Endothelial cell of umbilical vein (primary cell): ENCODE results near the gene KCTD19. TPM values are rescaled to one million over a fixed set of nuclear protein-coding genes. Genes with fewer than 3 reads are reported as not detected.

Experiments
- BruUV-seq: library from RNA; stranded (reverse); fragments of 400-500 nt; replicated peaks from 2 replicates; lab custom pipeline; 2021; lab: Mats Ljungman, UMichigan
- CTCF ChIA-PET: fragments of 300-600, 350-600 bp; sonication (Branson Sonifier 250); formaldehyde crosslinking; loops from one replicate; lab custom pipeline; 2021; ENCODE audit warnings: antibody characterized with exemption, inconsistent platforms; lab: Charles Lee
- POLR2A ChIA-PET: fragments of 300-600, 350-600 bp; sonication (Branson Sonifier 250); formaldehyde crosslinking; loops from one replicate; lab custom pipeline; 2021; ENCODE audit warnings: antibody characterized with exemption, inconsistent platforms; lab: Charles Lee
- DNase-seq: peaks from one replicate; pipeline ENCODE4 v3.0.0-alpha.2; 2011; ENCODE audit warnings: low read depth, low spot score
- FAIRE-seq: peaks from 2 replicates; lab custom pipeline; 2011; peaks lifted over from hg19 to GRCh38; lab: Jason Lieb, UNC
- H2AFZ ChIP-seq: 2 replicates; pipeline ENCODE4 v1.6.0; 2012; ENCODE audit warnings: low read depth, low read length, control low read depth, inconsistent platforms
- H3K27ac ChIP-seq: 2 replicates; pipeline ENCODE4 v1.5.1; 2011; ENCODE audit warnings: low read depth, mild to moderate bottlenecking, control low read depth, low read length, moderate library complexity; ENCODE audit not compliant: insufficient read depth
- H3K27me3 ChIP-seq, 2 experiments: 2 replicates each; pipeline versions ENCODE4 v1.6.0 to v1.6.1; 2011; ENCODE audit warnings: low read length in 2 of 2, mixed read lengths in 1 of 2; ENCODE audit not compliant: control insufficient read depth in 2 of 2, insufficient read depth in 2 of 2
- H3K36me3 ChIP-seq, 2 experiments: 2 replicates in 1 of 2; 3 replicates in 1 of 2; pipeline ENCODE4 v1.5.1; 2011; ENCODE audit warnings: low read length in 2 of 2, mild to moderate bottlenecking in 1 of 2, moderate library complexity in 1 of 2; ENCODE audit not compliant: control insufficient read depth in 2 of 2, insufficient read depth in 2 of 2; ENCODE audit errors: extremely low read depth in 1 of 2
- H3K4me1 ChIP-seq: 3 replicates; pipeline ENCODE4 v1.5.1; 2011; ENCODE audit warnings: mild to moderate bottlenecking, low read length; ENCODE audit not compliant: control insufficient read depth, insufficient read depth; ENCODE audit errors: extremely low read depth
- H3K4me2 ChIP-seq: 2 replicates; pipeline ENCODE4 v1.6.1; 2011; ENCODE audit warnings: low read length, control low read depth, mixed read lengths; ENCODE audit not compliant: insufficient read depth
- H3K4me3 ChIP-seq, 3 experiments: fragments of 200-600 bp in 1 of 3; sonication (generic), shearing (Covaris generic) in 1 of 3; replicated peaks in 1 of 3; 2 replicates each; pipeline ENCODE4 v1.5.1; 2011 to 2016; ENCODE audit warnings: control low read depth in 3 of 3, low read length in 3 of 3, mild to moderate bottlenecking in 2 of 3, inconsistent platforms in 1 of 3, low read depth in 1 of 3, moderate library complexity in 1 of 3; ENCODE audit not compliant: insufficient read depth in 1 of 3
- H3K79me2 ChIP-seq: 2 replicates; pipeline ENCODE4 v1.6.0; 2012; ENCODE audit warnings: low read length, inconsistent platforms; ENCODE audit not compliant: control insufficient read depth, insufficient read depth
- H3K9ac ChIP-seq: replicated peaks from 2 replicates; pipeline ENCODE3; 2011; ENCODE audit warnings: low read length, control low read depth; ENCODE audit not compliant: insufficient read depth; ENCODE audit errors: extremely low read depth
- H3K9me1 ChIP-seq: replicated peaks from 3 replicates; pipeline ENCODE4 v1.6.0; 2011; ENCODE audit warnings: mild to moderate bottlenecking, low read length; ENCODE audit not compliant: control insufficient read depth, insufficient read depth; ENCODE audit errors: extremely low read depth
- H3K9me3 ChIP-seq: replicated peaks from 2 replicates; pipeline ENCODE4 v1.5.1; 2012; ENCODE audit warnings: low read length, inconsistent platforms; ENCODE audit not compliant: control insufficient read depth, insufficient read depth
- H4K20me1 ChIP-seq: replicated peaks from 2 replicates; pipeline ENCODE3; 2011; ENCODE audit warnings: mild to moderate bottlenecking, low read length; ENCODE audit not compliant: control insufficient read depth, insufficient read depth; ENCODE audit errors: extremely low read depth
- EZH2 ChIP-seq: IDR thresholded peaks from 2 replicates; pipeline ENCODE4 v1.6.1; 2012; ENCODE audit warnings: borderline replicate concordance, low read depth, mild to moderate bottlenecking, moderate library complexity, low read length, inconsistent platforms; ENCODE audit not compliant: severe bottlenecking
- FOS ChIP-seq: IDR thresholded peaks from 2 replicates; pipeline ENCODE4 v1.6.1; 2011; ENCODE audit warnings: mild to moderate bottlenecking, low read length, moderate library complexity, borderline replicate concordance; ENCODE audit not compliant: insufficient read depth
- GATA2 ChIP-seq: IDR thresholded peaks from 2 replicates; pipeline ENCODE4 v1.7.0; 2011; ENCODE audit warnings: low read depth, mild to moderate bottlenecking, moderate library complexity, mixed read lengths, low read length; ENCODE audit not compliant: insufficient read length, insufficient read depth
- JUN ChIP-seq: IDR thresholded peaks from 2 replicates; pipeline ENCODE4 v1.6.1; 2011; ENCODE audit warnings: borderline replicate concordance, low read depth; ENCODE audit not compliant: insufficient read length, insufficient read depth
- MYC ChIP-seq: IDR thresholded peaks from one replicate; pipeline ENCODE4 v1.6.1; 2011; ENCODE audit warnings: mild to moderate bottlenecking, low read depth, low read length
- POLR2A ChIP-seq: IDR thresholded peaks from 2 replicates; pipeline ENCODE4 v1.6.1; 2012; ENCODE audit warnings: low read depth, mild to moderate bottlenecking, control low read depth, low read length
- POLR2AphosphoS5 ChIP-seq: IDR thresholded peaks from 2 replicates; pipeline ENCODE4 v1.6.1; 2012; ENCODE audit warnings: low read depth, mild to moderate bottlenecking, control low read depth, low read length, moderate library complexity; ENCODE audit not compliant: insufficient read depth
- dilution Hi-C: fragments of 300-500 bp; cut with MboI; formaldehyde crosslinking; loops from one replicate; pipeline ENCODE4 v1.15.0; 2019; ENCODE audit warnings: low sequenced_read_pairs; ENCODE audit not compliant: extremely low pct_ligation_motif_present
- intact Hi-C: fragments of 100-400 bp; cut with micrococcal nuclease; formaldehyde crosslinking; loops from one replicate; pipeline ENCODE4 v1.10.0; 2022
- polyA plus RNA-seq, 4 experiments: library from polyadenylated mRNA; depleted of rRNA in 3 of 4; stranded (reverse) in 3 of 4; unstranded in 1 of 4; fragments of >200 nt; gene quantifications; 2 replicates each; pipeline versions ENCODE4 v1.2.1 to v1.2.3, GENCODE V29; 2011 to 2012; ENCODE audit warnings: missing spikeins in 1 of 4
- total RNA-seq: library from RNA; stranded (reverse); gene quantifications from 2 replicates; pipeline ENCODE4 v1.2.3, GENCODE V29; 2021
- TF ChIP-seq, protein P1 (sequence below): IDR thresholded peaks from 2 replicates; pipeline ENCODE4 v1.6.1; 2011; ENCODE audit not compliant: insufficient read depth, insufficient read length
- TF ChIP-seq, protein P2 (sequence below), 2 donors: IDR thresholded peaks; 1 replicate in 1 of 2; 2 replicates in 1 of 2; pipeline ENCODE4 v1.5.1; 2011; ENCODE audit warnings: low read length in 2 of 2, mild to moderate bottlenecking in 2 of 2, moderate library complexity in 2 of 2, control low read depth in 1 of 2, inconsistent platforms in 1 of 2, low read depth in 1 of 2; ENCODE audit not compliant: insufficient read depth in 1 of 2; ENCODE audit errors: extremely low read depth in 1 of 2

KCTD19 gene
- total and polyA plus RNA-seq, 2 donors (not counting 3 experiments of a cell fraction or from before 2014, with no cell fraction given) = 0.21 to 0.44 TPM

DNA sequence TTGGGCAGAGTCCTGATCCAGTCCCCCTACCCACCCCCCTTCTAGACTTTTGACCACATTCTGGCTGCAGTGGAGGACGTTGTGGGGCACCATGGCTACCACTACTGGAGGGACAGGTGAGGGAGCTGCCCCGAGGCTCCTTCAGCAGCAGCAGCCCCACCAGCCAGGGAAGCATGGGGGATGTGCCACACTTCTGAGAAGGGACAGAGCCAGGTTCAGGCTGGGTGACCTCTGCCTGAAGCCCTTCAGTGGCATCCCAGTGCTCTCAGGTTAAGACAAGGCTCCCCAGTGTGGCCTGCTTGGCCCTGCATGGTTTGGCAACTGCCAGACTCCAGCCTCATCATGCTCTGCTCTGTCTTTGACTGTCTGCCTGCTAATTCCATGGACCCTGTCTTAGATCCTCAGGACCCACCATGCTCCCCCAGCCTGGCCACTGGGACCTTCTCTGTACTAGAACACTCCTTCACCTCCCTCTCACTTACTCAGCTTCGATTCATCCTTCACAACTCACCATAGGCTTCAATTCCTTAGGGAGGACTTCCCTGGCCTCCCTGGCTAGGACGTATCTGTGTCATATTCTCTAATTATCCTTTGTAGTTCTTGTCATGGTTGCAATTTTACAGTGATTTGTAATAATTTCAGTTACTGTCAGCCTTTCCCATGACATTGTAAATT lies 68.9 kb downstream of the KCTD19 start:
- POLR2A ChIA-PET = interaction anchor here (0.6 to 1.1 kb wide), 2 partner anchors 10 to 56 kb away, joined by 3 read pairs; no protein-coding TSS in a partner anchor
- no TSS peak for BruUV-seq
- no peaks in the 10 kb centered on the region for H3K9me1 ChIP-seq
- DNase-seq (no peak), FAIRE-seq (no peak)
- no peaks in the 10 kb centered on the region for H4K20me1 ChIP-seq
- peak overlapping the region; percentile 13 for H3K27ac ChIP-seq
- H3K4me3 ChIP-seq = no peak overlapping the region
- H3K4me1 ChIP-seq = peaks cover 4% of the 10 kb centered on the region
- H3K9me3 ChIP-seq = no peaks in the 10 kb centered on the region
- no peaks in the 10 kb centered on the region for H3K27me3 ChIP-seq
- CTCF ChIA-PET = interaction anchor here (1.1 to 3.3 kb wide), 7 partner anchors 9 to 170 kb away, joined by 3 to 65 read pairs (median 4); partner anchors contain the start of gene SLC9A5
- no peak overlapping the region for H2AFZ ChIP-seq
- no peak overlapping the region for H3K4me2 ChIP-seq
- H3K9ac ChIP-seq = no peak overlapping the region
- intact Hi-C loops = loop anchor here (1.0 kb wide), 1 partner anchor 11 kb away; no protein-coding TSS in a partner anchor
- TF ChIP-seq, protein P1, sequence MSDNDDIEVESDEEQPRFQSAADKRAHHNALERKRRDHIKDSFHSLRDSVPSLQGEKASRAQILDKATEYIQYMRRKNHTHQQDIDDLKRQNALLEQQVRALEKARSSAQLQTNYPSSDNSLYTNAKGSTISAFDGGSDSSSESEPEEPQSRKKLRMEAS = no peak
- TF ChIP-seq, protein P2, sequence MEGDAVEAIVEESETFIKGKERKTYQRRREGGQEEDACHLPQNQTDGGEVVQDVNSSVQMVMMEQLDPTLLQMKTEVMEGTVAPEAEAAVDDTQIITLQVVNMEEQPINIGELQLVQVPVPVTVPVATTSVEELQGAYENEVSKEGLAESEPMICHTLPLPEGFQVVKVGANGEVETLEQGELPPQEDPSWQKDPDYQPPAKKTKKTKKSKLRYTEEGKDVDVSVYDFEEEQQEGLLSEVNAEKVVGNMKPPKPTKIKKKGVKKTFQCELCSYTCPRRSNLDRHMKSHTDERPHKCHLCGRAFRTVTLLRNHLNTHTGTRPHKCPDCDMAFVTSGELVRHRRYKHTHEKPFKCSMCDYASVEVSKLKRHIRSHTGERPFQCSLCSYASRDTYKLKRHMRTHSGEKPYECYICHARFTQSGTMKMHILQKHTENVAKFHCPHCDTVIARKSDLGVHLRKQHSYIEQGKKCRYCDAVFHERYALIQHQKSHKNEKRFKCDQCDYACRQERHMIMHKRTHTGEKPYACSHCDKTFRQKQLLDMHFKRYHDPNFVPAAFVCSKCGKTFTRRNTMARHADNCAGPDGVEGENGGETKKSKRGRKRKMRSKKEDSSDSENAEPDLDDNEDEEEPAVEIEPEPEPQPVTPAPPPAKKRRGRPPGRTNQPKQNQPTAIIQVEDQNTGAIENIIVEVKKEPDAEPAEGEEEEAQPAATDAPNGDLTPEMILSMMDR (IDR thresholded peaks at IDR 0.05; ENCODE audit: extremely low read depth in 1 of 2, insufficient read depth in 1 of 2, low read depth in 1 of 2, low read length in 2 of 2) = no peak
- no peak for TF ChIP-seq POLR2A
- no peak for TF ChIP-seq MYC
- no peak for TF ChIP-seq GATA2
- TF ChIP-seq FOS = no peak
- no peak for TF ChIP-seq POLR2AphosphoS5
- TF ChIP-seq EZH2 = no peak
- TF ChIP-seq JUN = no peak
- dilution Hi-C loops = no loop called here
- H3K79me2 ChIP-seq = no peaks in the 10 kb centered on the region
- no peaks in the 10 kb centered on the region for H3K36me3 ChIP-seq
